AG04450 (cell line): ENCODE data around the gene PMEL. TPM values are rescaled to one million over a fixed set of nuclear protein-coding genes. Genes with fewer than 3 reads are reported as not detected.

Experiments used
- CTCF ChIA-PET: fragments of 300-600, 350-600 bp; formaldehyde crosslinking; extraction: SDS; loops from one replicate; lab custom pipeline; 2022; ENCODE audit warnings: antibody characterized with exemption, inconsistent platforms; lab: Charles Lee
- POLR2A ChIA-PET: fragments of 350-600 bp; formaldehyde crosslinking; extraction: SDS; loops from one replicate; lab custom pipeline; 2021; ENCODE audit warnings: antibody characterized with exemption, inconsistent platforms; lab: Yijun Ruan, JAX
- DNase-seq: peaks from one replicate; pipeline ENCODE4 v3.0.0-alpha.2; 2011; ENCODE audit warnings: low read depth, low spot score
- H3K27ac ChIP-seq: one replicate; pipeline ENCODE4 v1.5.1; 2012; ENCODE audit warnings: low read depth, low read length, control low read depth
- H3K27me3 ChIP-seq: one replicate; pipeline ENCODE4 v1.6.0; 2012; ENCODE audit warnings: low read length; ENCODE audit not compliant: control insufficient read depth, insufficient read depth
- H3K4me3 ChIP-seq: 2 replicates; pipeline ENCODE4 v1.5.1; 2011; ENCODE audit warnings: mild to moderate bottlenecking, low read depth, low read length, control low read depth
- H3K9me3 ChIP-seq: 2 replicates; pipeline ENCODE4 v1.5.1; 2012; ENCODE audit warnings: low read length; ENCODE audit not compliant: control insufficient read depth, insufficient read depth
- polyA plus RNA-seq: library from polyadenylated mRNA; depleted of rRNA; stranded (reverse); fragments of >200 nt; gene quantifications from 2 replicates; pipeline ENCODE4 v1.2.3, GENCODE V29; 2011
- TF ChIP-seq, protein P1 (sequence below): IDR thresholded peaks from 2 replicates; pipeline ENCODE4 v1.5.1; 2011; ENCODE audit warnings: low read depth, low read length, control low read depth, inconsistent platforms

PMEL gene
- polyA plus RNA-seq, 1 experiment = 1.6 TPM

DNA sequence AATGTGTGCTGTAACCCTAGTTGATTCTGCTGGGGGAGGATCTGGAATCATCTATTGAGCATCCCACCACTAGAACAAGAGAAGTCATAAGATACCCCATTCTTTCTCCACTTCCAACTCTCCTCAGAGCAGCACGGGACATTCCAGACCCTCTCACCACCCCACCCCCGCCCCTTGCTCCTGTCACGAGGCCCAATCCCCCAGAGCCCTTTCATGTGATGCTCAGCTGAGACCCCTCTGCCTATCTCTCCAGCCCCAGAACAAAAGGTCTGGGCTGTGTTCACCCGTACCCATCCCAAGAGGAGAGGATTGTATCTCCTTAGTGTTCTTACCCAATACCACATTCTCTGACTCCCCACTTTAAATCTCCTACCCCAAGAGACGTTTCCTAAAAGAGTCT, 602 bp downstream of the PMEL start:
- Histone ChIP-seq H3K27me3 (no peaks in the 10 kb centered on the region), H3K27ac (no peak overlapping the region), H3K4me3 (no peak overlapping the region), H3K9me3 (no peaks in the 10 kb centered on the region; the same call in 1 of the 2 replicates)
- no peak for DNase-seq
- TF ChIP-seq, protein P1, sequence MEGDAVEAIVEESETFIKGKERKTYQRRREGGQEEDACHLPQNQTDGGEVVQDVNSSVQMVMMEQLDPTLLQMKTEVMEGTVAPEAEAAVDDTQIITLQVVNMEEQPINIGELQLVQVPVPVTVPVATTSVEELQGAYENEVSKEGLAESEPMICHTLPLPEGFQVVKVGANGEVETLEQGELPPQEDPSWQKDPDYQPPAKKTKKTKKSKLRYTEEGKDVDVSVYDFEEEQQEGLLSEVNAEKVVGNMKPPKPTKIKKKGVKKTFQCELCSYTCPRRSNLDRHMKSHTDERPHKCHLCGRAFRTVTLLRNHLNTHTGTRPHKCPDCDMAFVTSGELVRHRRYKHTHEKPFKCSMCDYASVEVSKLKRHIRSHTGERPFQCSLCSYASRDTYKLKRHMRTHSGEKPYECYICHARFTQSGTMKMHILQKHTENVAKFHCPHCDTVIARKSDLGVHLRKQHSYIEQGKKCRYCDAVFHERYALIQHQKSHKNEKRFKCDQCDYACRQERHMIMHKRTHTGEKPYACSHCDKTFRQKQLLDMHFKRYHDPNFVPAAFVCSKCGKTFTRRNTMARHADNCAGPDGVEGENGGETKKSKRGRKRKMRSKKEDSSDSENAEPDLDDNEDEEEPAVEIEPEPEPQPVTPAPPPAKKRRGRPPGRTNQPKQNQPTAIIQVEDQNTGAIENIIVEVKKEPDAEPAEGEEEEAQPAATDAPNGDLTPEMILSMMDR = no peak
- CTCF ChIA-PET = no interaction called here
- POLR2A ChIA-PET = no interaction called here

DNA sequence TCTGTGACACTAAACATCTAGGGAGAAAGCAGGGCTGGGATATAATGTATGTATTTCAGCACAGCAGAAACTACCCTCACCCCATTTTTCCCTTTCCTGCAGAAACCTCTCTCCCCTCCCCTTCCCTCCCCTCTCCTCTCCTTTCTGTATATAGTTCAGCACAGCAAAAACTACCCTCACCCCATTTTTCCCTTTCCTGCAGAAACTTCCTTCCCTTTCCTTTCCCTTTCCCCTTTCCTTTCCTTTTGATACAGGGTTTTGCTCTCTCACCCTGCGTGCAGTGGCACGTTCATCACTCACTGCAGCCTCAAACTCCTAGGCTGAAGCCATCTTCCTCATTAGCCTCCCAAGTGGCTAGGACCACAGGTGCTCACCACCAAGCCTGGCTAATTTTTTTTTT, 2.1 kb downstream of the PMEL start:
- TF ChIP-seq, protein P1 = no peak
- H3K9me3 ChIP-seq = no peaks in the 10 kb centered on the region; the same call in 1 of the 2 replicates
- POLR2A ChIA-PET = no interaction called here
- no peak overlapping the region for H3K4me3 ChIP-seq
- no peaks in the 10 kb centered on the region for H3K27me3 ChIP-seq
- no peak overlapping the region for H3K27ac ChIP-seq
- DNase-seq = no peak
- CTCF ChIA-PET = no interaction called here

DNA sequence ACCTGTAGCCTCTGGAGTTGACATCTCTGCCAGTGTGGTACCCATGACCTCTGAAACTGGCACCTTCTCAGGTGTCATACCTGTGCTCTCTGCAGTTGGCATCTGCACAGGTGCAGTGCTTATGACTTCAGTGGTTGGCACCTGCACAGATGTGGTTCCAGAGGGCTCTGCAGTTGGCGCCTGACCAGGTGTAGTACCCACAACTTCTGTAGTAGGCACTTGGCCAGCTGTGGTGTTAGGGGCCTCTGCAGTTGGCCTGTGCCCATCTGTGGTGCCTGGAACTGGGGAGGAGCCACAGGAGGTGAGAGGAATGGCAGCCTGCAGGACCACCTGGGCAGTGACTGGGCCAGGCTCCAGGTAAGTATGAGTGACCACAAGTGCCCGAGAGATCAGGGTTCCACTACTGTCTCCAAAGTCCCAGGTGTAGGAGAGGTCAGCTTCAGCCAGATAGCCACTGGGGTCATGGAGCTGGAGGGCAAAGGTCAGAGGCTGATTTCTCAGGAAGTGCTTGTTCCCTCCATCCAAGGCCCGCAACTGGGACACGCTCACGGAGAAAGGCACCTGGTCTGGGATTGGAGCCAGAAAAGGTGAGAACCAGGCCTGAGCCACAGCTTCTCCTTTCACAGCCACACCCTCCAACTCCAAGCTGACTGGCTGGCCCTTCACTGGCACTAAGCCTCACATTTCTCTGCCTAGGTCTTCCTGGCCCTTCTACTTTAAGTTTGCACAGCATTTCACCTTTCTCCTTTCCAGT, 8.6 kb downstream of the PMEL start:
- Histone ChIP-seq H3K27me3 (peaks cover 2% of the 10 kb centered on the region), H3K27ac (no peak overlapping the region), H3K9me3 (no peaks in the 10 kb centered on the region), H3K4me3 (no peak overlapping the region)
- no peak for DNase-seq
- POLR2A ChIA-PET = interaction anchor here (0.6 kb wide), 1 partner anchor 25 kb away, joined by 5 read pairs; no protein-coding TSS in a partner anchor
- CTCF ChIA-PET = interaction anchor here (0.8 to 2.2 kb wide), 3 partner anchors 17 to 72 kb away, joined by 3 to 6 read pairs (median 5); no protein-coding TSS in a partner anchor
- TF ChIP-seq, protein P1 = no peak

DNA sequence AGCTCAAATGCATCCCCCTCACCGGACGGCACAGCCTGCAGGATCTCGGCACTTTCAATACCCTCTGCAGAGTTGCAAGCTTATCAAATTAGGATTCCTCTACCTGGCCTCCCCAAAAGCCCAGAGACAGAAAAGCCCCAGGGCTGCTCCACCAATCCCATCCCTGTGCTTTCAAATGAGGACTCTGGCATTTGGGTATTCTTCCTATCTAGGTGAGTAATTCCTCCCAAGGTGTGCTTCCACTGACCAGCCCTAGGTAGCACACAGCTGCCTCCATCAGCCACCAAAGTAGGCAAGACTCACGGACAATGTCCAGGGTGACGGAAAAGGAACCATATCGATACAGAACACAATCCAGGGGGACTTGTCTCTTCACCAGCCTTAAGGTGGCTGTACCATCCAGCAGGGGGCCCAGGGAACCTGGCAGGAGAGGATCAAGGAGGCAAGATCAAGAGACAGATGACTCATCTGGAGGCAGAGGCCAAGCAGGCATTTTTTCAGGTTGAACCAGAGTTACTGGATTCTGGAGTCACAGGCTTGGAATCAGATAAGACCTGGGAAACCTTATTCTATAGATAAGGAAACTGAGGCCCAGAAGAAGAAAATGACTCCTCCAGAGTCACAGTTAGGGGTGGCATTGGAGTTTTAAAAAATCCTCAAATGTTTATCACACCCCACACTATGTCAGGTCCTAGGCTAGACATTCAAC, 9.9 kb downstream of the PMEL start:
- TF ChIP-seq, protein P1 = peak; percentile 57
- H3K27ac ChIP-seq = no peak overlapping the region
- H3K27me3 ChIP-seq = peaks cover 2% of the 10 kb centered on the region
- ChIA-PET CTCF (interaction anchor here (0.6 to 2.2 kb wide), 6 partner anchors 15 to 234 kb away, joined by 3 to 6 read pairs (median 4); no protein-coding TSS in a partner anchor), POLR2A (interaction anchor here (0.5 to 0.7 kb wide), 2 partner anchors 28 to 48 kb away, joined by 3 to 5 read pairs; partner anchors contain the start of gene PYM1)
- no peak overlapping the region for H3K4me3 ChIP-seq
- DNase-seq = no peak
- H3K9me3 ChIP-seq = no peaks in the 10 kb centered on the region
